Chondrocyte (in vitro differentiated cells): ENCODE measurements around the gene NFX1. TPM values are rescaled to one million over a fixed set of nuclear protein-coding genes. Genes with fewer than 3 reads are reported as not detected.

Source experiments
- DNase-seq: peaks from one replicate; pipeline ENCODE4 v3.0.0; 2021; ENCODE audit warnings: mixed read lengths, low spot score
- H3K27ac Mint-ChIP-seq: one replicate; pipeline ENCODE4 v1.8.0; 2021; ENCODE audit warnings: mild to moderate bottlenecking, moderate library complexity, mixed read lengths; ENCODE audit not compliant: unreplicated experiment
- H3K27me3 Mint-ChIP-seq: 2 replicates; pipeline ENCODE4 v1.8.0; 2021; ENCODE audit warnings: low read depth, mixed read lengths
- H3K36me3 Mint-ChIP-seq: 2 replicates; pipeline ENCODE4 v1.8.0; 2021; ENCODE audit warnings: low read depth, mixed read lengths
- H3K4me1 Mint-ChIP-seq: 2 replicates; pipeline ENCODE4 v1.8.0; 2021; ENCODE audit warnings: low read depth, mild to moderate bottlenecking, mixed read lengths
- H3K4me3 Mint-ChIP-seq: one replicate; pipeline ENCODE4 v1.8.0; 2021; ENCODE audit warnings: mild to moderate bottlenecking, moderate library complexity, mixed read lengths; ENCODE audit not compliant: unreplicated experiment
- H3K9me3 Mint-ChIP-seq: 2 replicates; pipeline ENCODE4 v1.8.0; 2021; ENCODE audit warnings: low read depth, mixed read lengths
- total RNA-seq: library from RNA; stranded (reverse); gene quantifications from 3 replicates; pipeline ENCODE4 v1.2.1, GENCODE V29; 2021
- TF ChIP-seq, protein P1 (sequence below): fragments of 200-600 bp; sonication (generic); IDR thresholded peaks from 2 replicates; pipeline ENCODE4 v1.5.0; 2021; ENCODE audit warnings: antibody characterized with exemption, mild to moderate bottlenecking, moderate library complexity

Gene NFX1
- total RNA-seq, 1 donor from 2014 or later = 28.4 TPM

DNA sequence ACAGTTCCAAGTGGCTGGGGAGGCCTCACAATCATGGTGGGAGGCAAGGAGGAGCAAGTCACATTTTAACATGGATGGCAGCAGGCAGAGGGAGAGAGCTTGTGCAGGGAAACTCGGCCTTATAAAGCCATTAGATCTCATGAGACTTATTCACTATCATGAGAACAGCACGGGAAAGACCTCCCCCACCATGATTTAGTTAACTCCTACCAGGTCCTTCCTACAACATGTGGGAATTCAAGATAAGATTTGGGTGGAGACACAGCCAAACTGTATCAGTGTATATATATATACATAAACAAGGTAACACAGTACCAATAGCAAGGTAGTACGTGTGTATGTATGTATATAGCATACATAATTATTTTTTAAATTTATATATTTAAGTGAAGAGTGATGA, 50.9 kb downstream of the NFX1 start:
- H3K27ac Mint-ChIP-seq = peak overlapping the region; percentile 64
- H3K4me3 Mint-ChIP-seq = no peak overlapping the region
- H3K4me1 Mint-ChIP-seq = no peaks in the 10 kb centered on the region
- H3K9me3 Mint-ChIP-seq = peaks cover 2% of the 10 kb centered on the region
- peaks cover 39% of the 10 kb centered on the region for H3K36me3 Mint-ChIP-seq
- TF ChIP-seq, protein P1, sequence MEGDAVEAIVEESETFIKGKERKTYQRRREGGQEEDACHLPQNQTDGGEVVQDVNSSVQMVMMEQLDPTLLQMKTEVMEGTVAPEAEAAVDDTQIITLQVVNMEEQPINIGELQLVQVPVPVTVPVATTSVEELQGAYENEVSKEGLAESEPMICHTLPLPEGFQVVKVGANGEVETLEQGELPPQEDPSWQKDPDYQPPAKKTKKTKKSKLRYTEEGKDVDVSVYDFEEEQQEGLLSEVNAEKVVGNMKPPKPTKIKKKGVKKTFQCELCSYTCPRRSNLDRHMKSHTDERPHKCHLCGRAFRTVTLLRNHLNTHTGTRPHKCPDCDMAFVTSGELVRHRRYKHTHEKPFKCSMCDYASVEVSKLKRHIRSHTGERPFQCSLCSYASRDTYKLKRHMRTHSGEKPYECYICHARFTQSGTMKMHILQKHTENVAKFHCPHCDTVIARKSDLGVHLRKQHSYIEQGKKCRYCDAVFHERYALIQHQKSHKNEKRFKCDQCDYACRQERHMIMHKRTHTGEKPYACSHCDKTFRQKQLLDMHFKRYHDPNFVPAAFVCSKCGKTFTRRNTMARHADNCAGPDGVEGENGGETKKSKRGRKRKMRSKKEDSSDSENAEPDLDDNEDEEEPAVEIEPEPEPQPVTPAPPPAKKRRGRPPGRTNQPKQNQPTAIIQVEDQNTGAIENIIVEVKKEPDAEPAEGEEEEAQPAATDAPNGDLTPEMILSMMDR = no peak
- H3K27me3 Mint-ChIP-seq = no peaks in the 10 kb centered on the region
- DNase-seq = no peak

DNA sequence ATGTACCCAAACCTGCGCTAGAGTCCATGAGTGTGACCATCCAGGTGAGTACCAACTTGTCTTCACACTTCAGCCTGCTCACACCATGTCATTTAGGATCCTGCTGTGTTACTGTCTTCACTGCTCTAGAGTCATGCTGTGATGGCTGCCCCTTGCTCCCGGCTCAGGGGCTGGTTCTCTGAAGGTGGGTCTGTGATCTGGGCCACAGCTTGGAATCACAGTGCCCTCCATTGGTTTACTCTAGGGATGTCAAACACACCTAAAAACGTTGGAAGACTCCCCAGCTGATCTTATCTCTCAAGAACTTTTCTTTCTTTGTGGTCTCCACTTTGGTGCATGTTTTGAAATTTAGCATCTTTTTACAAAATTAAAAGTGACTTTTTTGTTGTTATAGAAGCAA, 53.8 kb downstream of the NFX1 start:
- TF ChIP-seq, protein P1 = no peak

DNA sequence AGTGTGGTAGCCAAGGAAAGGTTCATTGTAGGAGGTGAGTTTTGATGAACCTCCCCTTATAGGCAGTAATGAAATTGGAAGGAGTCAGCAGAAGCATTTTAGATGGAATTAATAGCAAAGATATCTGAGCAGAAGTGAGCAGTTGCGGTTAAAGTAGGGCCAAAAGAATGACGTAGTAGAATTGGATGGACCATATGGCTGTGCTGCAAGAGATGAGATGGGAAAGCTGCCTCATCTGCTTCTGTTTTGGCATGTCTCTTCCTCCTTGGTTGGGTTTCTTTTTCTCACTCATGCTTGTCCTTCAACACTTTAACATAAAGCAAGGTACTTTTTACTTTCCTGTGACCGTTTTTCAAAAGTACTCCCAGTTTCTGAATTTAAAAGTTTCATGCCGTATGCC, 56.2 kb downstream of the NFX1 start:
- Mint-ChIP-seq H3K4me1 (peaks cover 8% of the 10 kb centered on the region), H3K4me3 (no peak overlapping the region), H3K27me3 (no peaks in the 10 kb centered on the region), H3K27ac (no peak overlapping the region), H3K9me3 (no peaks in the 10 kb centered on the region), H3K36me3 (peaks cover 42% of the 10 kb centered on the region)
- TF ChIP-seq, protein P1 = no peak
- no peak for DNase-seq

More for the DNA sequence above, 53.8 kb downstream of the NFX1 start:
- Mint-ChIP-seq H3K27me3 (no peaks in the 10 kb centered on the region), H3K36me3 (peaks cover 57% of the 10 kb centered on the region), H3K27ac (no peak overlapping the region), H3K9me3 (peaks cover under 1% of the 10 kb centered on the region), H3K4me1 (peaks cover 2% of the 10 kb centered on the region), H3K4me3 (no peak overlapping the region)
- DNase-seq = no peak

DNA sequence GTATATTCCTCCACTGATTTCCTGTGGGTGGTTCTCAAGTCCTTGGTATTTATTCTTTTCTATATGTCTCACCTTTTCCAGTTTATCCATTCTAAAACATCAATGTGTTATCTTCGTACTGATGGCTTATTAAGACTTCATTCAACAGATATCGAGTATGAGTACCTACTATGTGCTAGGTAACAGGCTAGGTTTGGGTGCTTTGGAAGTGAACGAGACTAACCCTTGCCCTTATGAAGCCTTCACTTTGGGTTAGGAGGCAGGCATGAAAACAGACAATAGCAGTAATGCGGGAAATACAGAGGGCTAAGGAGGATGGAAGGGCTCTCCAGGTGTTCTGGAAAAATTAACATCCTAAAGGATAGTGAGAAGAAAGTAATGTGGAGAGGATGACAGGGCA, 58.7 kb downstream of the NFX1 start:
- TF ChIP-seq, protein P1 = no peak
- H3K27me3 Mint-ChIP-seq = no peaks in the 10 kb centered on the region
- peaks cover 8% of the 10 kb centered on the region for H3K4me1 Mint-ChIP-seq
- H3K4me3 Mint-ChIP-seq = no peak overlapping the region
- H3K9me3 Mint-ChIP-seq = no peaks in the 10 kb centered on the region
- DNase-seq = no peak
- H3K36me3 Mint-ChIP-seq = peaks cover 40% of the 10 kb centered on the region
- H3K27ac Mint-ChIP-seq = peak overlapping the region; percentile 57

DNA sequence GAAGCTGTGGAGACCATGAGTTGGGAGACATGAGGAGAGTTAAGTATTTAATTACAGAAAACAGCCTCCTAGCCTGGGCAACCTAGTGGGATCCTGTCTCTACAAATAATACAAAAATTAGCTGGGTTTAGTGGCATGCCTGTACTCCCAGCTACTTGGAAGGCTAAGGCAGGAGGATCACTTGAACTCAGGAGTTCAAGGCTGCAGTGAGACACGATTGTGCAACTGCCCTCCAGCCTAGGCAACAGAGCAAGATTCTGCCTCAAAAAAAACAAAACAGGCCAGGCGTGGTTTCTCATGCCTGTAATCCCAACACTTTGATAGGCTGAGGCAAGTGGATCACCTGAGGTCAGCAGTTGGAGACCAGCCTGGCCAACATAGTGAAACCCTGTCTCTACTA, 59.4 kb downstream of the NFX1 start:
- TF ChIP-seq, protein P1 = no peak
- peak overlapping the region; percentile 53 for H3K27ac Mint-ChIP-seq
- H3K27me3 Mint-ChIP-seq = no peaks in the 10 kb centered on the region
- no peak for DNase-seq
- no peak overlapping the region for H3K4me3 Mint-ChIP-seq
- H3K9me3 Mint-ChIP-seq = no peaks in the 10 kb centered on the region
- H3K4me1 Mint-ChIP-seq = peaks cover 14% of the 10 kb centered on the region
- H3K36me3 Mint-ChIP-seq = peaks cover 39% of the 10 kb centered on the region
